HK-2 (cell line): Measurements from ENCODE around the gene MSI2.
"Not testable (repeated sequence)": the region's sequence is repeated elsewhere in the genome, so short reads cannot be mapped to it uniquely, and the experiment has no call there.

Source experiments
- DNase-seq: peaks from one replicate; pipeline ENCODE4 v3.0.0-alpha.2; 2018; ENCODE audit not compliant: unreplicated experiment

The MSI2 gene

DNA sequence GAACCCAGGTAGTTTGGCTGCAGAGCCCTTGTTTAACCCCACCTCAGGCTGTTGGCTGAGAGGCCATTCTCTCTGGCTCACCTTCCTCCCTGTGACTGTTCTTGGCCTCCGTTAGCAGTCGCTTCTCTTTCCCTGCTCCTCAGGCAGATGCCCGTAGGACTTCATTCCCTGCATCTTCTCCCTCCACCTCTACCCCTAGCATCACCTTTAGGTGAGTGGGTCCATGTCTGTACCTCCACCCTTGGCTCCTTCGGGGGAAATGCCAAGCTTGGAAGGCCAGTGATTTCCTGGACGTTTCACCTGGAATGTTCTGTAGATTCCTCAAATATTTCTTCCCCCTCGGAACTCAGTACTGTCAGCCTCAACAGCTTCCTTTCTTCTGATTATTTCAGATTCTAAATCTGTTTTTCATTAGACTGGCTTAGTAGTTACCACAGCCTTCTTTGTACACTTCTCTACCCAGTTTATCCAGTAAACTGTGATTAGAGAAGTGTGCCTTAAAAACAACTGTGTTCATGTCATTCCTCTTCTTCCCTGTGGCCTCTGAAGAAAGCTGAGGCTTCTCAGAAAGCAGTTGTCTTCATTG, 227.9 kb downstream of the MSI2 start:
- DNase-seq = no peak

DNA sequence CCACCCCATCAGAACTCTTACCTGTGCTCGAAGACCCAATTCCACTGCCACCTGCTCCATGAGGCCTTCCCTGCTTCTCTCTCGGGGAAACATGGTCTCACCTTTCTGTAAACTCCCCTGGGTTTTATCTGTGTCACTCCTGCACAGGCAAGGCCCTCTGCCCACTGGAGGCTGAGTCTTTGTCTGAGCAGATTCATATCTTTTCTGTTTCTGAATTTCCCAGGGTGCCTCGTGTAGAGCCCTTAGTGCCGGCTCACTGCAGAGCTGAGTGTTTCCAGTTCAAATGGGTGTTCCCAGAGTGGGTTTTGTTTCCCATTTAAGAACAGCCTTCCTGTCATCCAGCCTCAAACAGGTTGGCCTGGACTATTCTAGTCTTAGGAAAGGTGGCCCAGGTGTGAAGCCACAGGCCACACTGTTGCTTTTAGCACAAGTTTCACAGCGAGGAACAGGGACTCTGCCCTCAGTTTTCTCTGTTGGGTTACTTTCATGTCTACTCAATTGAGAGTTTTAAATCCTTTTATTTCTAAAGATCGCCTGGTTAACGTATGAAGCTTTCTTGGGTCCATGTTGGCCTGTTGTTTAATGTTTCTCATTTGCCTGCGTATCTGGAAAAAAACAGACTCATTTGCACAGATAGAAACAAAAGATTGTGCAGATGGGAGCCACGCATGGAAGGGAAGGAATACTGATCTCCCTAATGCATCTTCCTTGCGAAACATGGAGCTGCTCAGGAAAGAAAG, 228.7 kb downstream of the MSI2 start:
- DNase-seq = no peak

DNA sequence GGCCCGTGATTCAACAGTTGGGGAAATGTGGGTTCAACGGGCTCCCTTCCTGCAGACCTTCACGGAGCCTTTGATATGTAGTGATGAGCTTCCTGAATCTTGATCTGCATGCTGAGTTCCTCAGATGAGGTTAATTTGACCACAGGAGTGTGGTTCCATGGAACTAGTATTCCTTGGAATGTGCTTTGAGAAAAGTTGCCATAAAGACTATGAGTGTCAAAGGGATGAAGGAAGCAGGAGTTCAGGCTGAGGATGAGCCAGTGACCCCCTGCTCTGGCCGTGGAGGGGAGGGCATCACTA, 229.2 kb downstream of the MSI2 start:
- no peak for DNase-seq

DNA sequence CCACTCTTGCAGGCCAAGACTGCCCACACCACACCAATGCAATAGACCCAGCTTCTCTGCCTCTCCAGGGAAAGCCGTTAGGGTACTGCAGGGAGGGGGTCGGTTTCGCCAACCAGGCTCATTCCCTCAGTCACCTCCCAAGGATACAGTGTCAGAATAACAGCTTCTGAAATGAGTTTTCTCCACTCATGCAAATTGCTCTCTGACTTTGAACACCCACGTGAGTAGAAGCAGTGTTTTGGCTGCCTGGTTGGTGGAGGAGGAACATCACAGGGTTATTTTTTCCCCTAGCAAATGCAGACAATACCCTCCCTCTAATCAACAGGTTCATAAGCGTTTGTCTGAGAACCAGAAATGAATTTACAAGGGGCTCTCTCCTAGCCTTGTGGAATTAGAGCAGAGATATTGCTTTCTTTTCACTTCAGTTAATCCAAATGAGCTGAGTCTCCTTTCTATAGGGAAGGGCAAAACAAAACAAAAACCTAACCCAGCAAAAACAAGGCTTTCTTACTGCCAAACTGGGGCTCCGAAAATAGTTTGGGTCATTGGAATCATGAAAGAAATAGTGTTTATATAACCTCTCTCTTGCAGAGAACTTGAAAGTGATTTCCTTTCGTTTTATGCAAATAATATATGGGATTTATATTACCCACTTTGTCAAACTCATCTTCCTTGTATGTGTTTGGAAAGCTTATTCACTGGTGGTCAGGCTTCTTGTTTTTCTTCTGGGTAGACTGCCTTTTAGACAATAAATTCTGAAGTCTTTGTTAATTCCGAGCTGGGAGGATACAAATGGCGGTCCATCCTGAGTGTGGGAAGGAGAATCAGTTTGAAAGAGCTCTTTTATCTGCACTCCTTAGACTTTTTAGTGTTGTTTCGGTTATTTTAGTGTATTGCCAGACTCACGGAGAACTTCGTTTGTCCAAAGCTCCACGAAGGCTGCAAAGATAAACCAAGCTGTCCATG, 229.9 kb downstream of the MSI2 start:
- no peak for DNase-seq

DNA sequence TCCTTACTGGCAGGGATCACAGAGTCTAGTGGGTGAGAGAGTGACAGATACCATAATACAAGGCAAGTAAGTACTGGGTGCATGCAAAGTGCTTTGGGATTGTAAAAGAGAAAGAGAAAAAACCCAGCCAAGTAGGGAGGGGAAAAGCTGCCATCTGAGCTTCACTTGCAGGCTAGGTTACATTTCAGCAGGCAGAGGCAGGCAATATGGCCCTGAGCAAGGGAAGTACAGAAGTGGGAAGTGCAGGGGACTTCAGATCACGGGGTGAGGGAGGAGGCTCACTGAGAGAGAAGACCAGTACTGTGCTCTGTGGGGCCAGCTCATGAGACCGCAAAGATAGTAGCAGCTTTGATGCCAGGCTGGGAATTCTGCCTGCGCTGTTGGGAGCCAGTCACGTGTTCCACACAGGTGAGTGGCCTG, 230.6 kb downstream of the MSI2 start:
- no peak for DNase-seq

DNA sequence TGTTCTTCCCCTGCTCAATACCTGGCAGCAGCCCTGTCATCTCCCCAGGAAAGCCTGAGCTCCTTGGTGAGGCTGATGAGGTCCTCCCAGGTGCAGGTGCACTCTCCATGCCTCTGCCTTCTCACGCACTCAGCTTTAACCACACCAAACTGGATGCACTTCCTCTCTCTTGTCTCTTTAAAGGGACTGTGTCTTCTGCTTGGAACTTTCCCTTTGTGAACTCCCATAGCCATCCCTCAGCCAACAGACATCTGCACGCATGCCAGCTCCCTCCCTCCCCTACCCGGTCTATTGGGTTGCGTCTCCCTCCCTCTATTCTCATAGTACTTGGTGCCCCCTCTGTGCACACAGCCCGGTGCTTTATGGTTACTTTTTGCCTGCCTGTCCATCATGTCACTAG, 231.2 kb downstream of the MSI2 start:
- no peak for DNase-seq

DNA sequence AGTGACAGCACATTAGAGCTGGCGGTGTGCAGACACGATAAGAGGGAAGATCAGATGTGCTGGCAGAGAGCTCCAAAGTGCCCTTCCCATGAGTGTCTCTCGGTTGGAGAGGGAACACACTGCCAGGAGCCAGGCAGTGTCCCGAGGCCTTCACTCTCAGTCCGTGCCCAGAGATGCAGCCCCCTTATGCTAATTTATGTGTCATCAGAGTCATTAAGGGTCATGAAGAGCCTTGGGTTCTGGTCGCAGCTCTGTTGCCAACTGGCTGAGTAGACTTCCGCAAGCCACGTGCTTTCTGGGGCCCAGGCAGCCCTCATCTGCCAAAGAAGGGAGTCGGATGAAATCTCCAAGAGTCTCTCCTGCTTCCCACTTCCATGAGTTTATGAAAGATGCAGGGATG, 232.5 kb downstream of the MSI2 start:
- DNase-seq = no peak

DNA sequence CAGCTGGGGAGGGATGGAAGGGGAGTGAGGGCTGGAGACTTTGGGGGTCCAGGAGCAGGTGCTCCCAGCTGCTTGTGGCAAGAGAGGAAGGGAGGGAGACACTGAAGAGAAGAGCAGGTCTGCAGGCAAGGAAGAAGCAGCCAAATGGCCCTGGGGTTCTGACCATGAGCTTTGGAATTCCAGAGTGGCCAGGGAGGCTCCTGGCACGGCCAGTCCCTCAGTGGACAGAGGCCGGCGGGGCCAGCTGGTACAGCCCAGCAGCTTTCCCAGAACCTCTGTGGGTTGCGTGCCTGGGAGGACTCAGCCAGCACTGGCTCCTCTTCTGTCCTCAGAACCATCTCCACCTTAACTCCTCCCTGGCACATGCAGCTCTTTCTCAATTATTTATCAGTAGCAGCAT, 233.0 kb downstream of the MSI2 start:
- no peak for DNase-seq

DNA sequence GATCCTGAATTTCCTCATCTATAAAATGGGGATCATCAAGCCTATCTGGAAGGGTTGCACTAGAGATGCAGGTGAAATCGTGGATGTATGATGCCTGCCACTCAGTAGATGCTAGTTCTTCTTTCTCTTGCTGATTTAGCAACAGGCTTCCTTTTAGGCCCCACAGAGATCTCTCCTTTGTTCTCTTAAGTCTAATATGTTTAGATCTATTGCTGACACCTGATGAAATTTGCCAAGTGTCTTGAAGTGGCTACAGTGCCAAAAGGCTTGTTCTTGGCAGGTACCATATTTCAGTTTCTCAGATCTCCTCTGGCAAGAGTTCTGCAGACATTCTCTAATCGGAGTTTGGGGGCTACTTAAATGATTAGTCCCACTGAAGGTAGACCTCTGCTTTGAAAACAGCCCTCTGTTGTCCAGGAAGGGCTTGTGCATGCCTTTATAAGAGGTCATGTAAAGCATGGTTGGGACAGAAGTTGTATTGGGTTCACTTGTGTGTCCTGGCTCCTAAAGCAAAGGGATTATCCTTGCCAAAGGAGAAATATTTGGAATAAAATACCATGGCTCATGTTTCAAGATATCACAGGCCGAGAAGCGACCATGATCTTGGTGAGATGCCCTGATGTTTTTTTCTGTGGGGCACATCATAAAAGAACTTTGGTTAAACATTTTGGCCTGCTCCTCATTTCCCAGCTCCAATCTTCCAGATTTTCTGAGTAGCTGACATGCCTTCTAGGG, 234.0 kb downstream of the MSI2 start:
- no peak for DNase-seq

DNA sequence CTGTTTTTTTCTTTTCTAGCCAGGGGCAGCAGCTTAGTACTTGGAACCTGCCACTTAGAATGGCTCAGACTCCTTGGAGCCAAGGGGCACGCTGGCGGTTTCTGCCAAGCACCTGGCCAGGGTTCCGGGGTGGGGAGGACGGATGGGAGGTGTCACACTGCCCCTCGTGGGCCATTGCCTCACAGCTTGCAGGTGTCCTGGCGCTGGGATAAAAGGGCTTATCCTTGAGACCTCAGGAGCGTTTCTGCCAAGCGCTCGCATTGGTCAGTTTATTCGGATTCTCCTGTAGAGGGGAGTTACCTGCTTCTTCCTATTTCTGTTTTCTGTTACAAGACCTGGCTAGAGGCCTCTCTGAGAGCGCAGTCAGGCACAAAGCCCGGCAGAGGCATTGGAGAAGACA, 234.6 kb downstream of the MSI2 start:
- DNase-seq = no peak

DNA sequence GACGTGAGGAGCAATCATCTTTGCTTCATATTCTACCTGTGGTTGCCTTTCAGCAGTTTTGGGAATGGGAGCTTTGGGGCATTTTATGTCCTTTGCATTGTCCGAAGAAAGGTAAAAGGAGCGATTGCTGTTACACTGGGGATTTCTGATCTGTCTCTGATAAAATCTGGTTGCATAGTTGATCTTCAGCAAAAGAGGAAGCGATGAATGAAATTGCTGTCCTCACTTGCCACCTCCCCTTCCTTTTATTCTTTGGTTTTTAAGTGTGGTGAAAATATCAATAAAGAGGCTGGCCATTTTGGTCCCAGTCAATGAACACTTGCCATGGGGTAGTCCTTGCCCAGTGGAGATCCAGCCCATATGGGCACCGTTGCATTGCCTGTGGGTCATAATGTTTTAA, 236.8 kb downstream of the MSI2 start:
- no peak for DNase-seq

DNA sequence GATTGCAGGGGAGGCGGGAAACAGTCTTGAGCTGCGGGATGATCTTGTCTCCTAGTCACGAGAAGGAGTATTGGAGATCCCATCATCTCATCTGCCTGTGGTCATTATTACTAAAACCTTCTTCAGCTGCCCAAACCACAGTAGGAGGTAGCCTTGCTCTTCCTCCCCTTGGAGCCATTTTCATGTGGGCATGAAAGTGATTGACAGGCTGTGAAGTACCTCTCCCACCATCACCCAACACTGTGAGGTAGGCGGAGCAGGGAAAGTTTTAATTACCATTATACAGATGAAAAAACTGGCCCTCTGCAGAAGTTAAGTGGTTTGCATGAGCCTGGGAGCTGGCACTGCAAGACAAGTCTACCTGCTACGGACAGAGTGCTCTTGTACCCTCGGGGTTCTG, 237.3 kb downstream of the MSI2 start:
- DNase-seq = no peak

DNA sequence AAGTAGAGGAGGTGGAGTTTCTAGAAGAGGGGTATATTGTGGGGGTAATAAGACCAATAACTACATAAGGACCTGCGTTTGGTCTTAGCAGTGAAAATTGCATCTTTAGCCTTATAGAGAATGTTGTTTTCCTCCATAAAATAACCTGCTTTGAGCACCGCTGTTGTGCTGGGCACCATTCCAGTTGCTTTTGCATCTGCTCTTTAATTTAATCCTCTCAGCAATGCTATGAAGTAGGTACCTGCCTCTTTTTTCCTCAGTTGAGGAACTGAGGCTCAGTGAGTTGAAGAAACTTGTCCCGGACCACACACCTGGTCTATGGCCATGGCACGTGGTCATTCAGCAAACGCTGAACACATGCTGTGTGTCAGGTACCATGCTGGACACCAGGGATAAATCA, 238.1 kb downstream of the MSI2 start:
- no peak for DNase-seq

DNA sequence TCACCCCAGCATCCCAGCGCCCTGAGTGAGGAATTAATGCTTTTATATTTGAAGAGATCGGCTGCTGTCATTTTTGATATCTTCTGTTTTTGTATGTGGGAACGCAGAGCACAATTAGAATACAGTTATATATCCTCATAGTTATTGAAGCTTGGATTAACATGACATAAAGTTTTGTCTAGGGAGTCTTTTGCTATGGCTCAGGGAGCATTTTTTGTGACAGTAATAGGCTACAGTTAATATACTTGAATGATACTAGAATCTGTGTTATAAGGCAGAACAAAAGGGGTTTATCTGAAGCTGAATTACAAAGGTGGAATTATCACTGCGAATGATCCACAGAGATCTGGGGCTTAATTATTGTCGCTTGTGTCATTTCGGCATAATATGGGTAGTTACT, 239.4 kb downstream of the MSI2 start:
- no peak for DNase-seq

DNA sequence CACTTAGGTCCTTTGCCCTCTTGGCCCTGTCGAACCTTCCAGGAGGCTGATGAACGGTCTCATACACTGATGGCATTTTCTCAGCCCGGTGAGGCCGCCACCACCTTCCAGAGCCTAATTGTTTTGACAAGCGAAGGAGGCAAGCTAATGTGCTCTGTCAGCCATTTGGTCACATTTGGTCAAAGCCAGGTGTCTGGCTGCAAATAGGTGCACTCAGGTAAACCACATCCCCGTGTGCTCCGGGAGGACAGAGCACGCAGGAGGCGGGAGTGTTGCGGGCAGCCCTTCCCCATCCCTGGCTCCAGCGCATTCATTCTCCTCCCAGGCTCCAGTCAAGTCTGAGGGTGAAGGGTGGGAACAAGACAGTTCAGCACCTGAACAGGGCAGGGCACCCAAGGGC, 240.1 kb downstream of the MSI2 start:
- DNase-seq = no peak

DNA sequence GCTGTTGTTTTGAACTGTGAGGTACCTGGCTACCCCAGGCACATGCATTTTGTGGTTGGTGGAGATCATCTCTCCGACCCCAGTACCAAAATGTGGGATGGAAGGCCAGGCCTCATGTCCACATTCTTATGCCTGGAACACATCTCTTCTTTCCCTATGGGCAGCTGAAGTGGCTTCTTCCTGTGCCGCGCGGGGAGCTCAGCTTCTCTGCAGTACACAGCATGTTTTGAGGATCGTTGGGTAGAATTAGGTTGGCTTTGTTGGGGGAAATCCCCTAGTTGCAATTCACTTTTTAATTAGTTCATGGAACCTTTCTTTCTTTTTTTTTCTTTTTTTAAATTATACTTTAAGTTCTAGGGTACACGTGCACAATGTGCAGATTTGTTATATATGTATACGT, 242.1 kb downstream of the MSI2 start:
- DNase-seq = no peak

DNA sequence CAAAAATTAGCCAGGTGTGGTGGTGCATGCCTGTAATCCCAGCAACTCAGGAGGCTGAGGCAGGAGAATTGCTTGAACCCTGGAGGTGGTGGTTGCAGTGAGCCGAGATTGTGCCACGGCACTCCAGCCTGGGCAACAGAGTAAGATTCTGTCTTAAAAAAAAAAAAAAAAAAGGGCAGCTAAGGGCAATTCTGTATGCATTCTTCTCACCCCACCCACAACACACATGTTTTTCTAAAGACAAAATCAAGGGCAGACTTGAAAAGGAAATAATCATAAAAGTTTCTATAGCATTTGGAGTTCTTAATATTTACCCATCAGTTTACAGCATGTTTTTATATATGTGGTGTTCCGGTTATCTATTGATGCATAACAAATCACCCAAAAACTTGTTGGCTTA, 242.9 kb downstream of the MSI2 start:
- DNase-seq = not testable (repeated sequence)

DNA sequence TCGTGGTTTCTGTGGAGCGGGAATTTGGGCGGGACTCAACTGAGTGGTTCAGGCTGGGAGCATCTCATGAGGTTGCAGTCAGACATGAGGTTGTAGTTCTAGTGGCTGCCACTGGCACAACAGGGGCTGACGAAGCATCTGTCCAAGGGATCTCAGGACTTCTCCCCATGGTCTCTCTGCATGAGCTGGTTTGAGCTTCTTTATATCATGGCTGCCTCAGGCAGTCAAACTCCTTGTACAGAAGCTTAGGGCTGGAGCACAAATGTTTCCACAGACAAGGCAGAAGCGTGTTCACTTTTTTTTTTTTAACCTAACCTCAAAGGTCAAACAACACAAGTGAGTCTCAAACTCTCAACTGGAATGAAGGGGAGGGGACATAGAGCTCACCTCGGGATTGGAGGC, 243.3 kb downstream of the MSI2 start:
- DNase-seq = no peak

DNA sequence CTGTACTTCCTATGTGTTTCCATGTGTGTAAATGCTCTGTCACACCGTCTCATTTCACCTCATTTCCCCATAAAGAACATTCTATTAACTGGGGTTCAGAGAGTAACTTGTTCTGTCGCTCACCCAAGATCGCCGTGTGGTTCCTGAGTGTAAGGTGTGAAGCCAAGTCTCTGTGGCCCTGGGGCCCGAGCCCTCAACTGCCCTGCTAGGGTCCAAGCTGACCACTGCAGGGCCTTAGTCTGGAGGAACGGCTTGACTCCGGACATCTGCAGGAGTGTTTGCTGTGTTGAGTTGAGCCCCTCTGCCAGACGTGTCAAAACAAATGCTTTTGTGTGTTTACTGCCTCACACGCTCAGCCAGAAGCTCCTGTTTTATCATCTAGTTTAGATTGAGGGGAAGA, 244.7 kb downstream of the MSI2 start:
- DNase-seq = no peak

DNA sequence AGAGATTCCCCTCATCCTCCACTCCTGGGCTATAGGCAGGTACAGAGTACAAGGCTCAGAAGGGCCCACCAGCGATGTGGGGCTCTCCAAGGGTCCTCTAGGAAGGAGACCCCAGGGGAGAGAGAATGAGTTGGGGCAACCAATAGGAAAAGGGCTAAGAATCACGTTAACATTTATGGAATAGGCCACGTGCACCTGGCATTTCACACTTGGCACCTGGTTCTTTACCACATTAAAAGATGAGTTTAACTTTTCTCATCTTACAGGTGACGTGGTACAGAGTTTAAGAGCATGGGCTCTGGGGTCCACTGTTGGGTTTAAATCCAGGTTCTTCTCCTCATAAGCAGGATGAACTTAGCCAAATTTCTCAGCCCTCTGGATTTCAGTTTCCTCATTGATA, 245.7 kb downstream of the MSI2 start:
- no peak for DNase-seq

DNA sequence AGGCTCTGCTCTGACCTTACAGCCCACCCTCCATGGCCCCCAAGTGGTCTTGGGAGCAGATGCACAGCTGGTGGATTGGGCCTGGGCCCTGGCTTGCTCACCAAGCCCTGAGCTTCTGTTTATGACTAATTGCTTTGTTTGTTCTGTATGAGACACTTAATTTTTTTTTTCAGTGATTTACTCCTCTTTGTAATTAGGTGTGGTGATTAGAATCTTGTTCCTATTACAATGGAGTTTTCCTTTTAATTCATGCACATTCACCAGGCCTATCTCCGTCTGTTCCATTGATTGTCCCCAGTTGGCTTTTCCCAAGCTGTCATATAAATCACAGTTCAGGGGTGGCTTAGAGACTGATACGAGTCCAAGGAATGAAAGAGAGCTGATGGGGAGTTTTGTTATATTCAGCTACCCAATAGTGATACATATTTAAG, 246.5 kb downstream of the MSI2 start:
- no peak for DNase-seq

DNA sequence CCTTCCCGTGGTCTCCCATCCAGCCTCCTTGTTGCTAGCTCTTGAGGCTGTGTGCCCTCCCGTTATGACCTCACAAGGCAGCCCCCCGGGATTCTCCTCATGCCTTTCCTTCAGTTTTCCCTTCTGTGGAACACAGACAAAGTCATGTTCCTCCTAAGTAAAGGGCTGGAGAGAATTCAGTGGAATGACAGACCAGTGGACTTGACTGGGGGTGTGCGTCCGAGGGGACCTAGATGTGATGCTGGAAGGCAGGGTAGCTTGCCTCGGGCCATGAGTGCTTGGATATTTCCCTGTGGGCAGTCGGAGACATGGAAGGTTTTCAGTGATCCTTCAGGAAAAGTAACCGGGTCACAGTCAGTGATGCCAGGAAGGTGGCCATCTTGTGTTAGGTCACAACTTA, 247.9 kb downstream of the MSI2 start:
- no peak for DNase-seq
